Esophagus muscularis mucosa (tissue), 4 donors: ENCODE measurements around the gene SART1.

Source experiments
- EP300 ChIP-seq: sonication (generic); formaldehyde crosslinking; IDR thresholded peaks from one replicate; pipeline ENCODE4 v1.6.1; 2017; ENCODE audit warnings: antibody characterized with exemption
- POLR2AphosphoS5 ChIP-seq, 2 donors: sonication (generic); formaldehyde crosslinking; IDR thresholded peaks; one replicate each; pipeline ENCODE4 v1.6.1; 2017; ENCODE audit warnings: antibody characterized with exemption in 2 of 2
- TF ChIP-seq, protein P1 (sequence below), 3 experiments: fragments of 200-600 bp in 2 of 3; fragments of 450-650 bp in 1 of 3; sonication (generic) in 2 of 3; IDR thresholded peaks; one replicate each; pipeline ENCODE4 v1.5.1; 2017 to 2019; ENCODE audit warnings: antibody characterized with exemption in 3 of 3, mild to moderate bottlenecking in 2 of 3, moderate library complexity in 1 of 3

DNA sequence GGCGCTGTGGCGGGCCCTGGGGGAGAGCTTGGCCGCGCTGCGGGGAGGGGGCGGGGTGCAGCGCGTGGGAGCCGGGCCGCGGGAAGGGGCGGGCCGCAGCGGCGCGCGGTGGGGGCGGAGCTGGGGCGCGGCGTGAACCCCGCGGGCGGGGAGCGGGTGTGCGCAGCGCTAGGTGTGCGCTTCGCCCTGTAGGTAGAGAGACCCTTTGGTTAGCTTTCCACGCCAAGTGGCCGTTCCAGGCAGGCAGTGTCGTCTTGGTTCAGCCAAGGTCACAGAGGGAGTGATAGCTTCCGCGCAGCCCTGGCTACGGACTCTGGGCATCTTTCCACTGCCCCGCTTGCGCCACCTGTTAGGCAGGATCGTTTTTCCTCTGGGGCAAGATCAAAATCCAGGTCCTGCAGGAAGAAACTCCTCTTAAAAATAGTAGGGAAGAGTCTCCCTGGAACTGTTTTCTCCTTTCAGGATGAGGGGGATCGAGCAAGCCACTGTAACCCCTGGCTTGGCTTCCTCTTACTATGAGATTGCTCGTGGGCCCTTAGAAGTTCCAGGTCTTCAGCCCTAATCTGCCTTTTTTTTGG is 41.2 kb downstream of the SART1 start:
- TF ChIP-seq, protein P1, sequence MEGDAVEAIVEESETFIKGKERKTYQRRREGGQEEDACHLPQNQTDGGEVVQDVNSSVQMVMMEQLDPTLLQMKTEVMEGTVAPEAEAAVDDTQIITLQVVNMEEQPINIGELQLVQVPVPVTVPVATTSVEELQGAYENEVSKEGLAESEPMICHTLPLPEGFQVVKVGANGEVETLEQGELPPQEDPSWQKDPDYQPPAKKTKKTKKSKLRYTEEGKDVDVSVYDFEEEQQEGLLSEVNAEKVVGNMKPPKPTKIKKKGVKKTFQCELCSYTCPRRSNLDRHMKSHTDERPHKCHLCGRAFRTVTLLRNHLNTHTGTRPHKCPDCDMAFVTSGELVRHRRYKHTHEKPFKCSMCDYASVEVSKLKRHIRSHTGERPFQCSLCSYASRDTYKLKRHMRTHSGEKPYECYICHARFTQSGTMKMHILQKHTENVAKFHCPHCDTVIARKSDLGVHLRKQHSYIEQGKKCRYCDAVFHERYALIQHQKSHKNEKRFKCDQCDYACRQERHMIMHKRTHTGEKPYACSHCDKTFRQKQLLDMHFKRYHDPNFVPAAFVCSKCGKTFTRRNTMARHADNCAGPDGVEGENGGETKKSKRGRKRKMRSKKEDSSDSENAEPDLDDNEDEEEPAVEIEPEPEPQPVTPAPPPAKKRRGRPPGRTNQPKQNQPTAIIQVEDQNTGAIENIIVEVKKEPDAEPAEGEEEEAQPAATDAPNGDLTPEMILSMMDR (IDR thresholded peaks at IDR 0.05), result peak in 2 of 3 experiments; percentile 9 to 15
- TF ChIP-seq POLR2AphosphoS5 (IDR thresholded peaks at IDR 0.05) (peak; percentile 20 to 50), EP300 (no peak)
